ENCODE measurements around the gene EIF3CL.
"Not testable (repeated sequence)": the region's sequence is repeated elsewhere in the genome, so short reads cannot be mapped to it uniquely, and the experiment has no call there.

DNA sequence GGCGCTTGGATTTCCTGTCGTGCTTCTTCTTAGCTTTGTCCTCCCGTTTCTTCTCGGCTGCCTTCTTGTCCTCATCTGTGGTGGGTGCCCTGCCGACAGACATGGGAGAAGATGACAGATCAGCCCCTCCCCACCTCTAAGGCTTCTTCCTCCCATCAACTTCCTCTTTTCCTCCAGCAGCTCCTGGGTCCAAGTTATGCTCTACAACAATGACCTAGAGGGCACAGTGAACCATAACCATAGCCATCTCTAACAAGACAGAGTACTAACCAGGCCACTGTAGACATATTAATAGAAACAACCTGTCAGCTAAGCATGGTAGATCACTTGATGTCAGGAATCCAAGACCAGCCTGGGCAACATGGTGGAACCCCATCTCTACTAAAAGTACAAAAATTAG lies 11.6 kb downstream of the EIF3CL start:
- TF ChIP-seq, protein P1, sequence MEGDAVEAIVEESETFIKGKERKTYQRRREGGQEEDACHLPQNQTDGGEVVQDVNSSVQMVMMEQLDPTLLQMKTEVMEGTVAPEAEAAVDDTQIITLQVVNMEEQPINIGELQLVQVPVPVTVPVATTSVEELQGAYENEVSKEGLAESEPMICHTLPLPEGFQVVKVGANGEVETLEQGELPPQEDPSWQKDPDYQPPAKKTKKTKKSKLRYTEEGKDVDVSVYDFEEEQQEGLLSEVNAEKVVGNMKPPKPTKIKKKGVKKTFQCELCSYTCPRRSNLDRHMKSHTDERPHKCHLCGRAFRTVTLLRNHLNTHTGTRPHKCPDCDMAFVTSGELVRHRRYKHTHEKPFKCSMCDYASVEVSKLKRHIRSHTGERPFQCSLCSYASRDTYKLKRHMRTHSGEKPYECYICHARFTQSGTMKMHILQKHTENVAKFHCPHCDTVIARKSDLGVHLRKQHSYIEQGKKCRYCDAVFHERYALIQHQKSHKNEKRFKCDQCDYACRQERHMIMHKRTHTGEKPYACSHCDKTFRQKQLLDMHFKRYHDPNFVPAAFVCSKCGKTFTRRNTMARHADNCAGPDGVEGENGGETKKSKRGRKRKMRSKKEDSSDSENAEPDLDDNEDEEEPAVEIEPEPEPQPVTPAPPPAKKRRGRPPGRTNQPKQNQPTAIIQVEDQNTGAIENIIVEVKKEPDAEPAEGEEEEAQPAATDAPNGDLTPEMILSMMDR (IDR thresholded peaks at IDR 0.05): not testable (repeated sequence)
- not testable (repeated sequence) for TF ChIP-seq POLR2A (IDR thresholded peaks at IDR 0.05)

Data from body of pancreas (tissue), 4 donors.